OCI-LY7 (cell line): ENCODE measurements around the gene C1QL4. TPM values are rescaled to one million over a fixed set of nuclear protein-coding genes. Genes with fewer than 3 reads are reported as not detected.

Source experiments
- BruUV-seq: library from RNA; stranded (reverse); fragments of 400-500 nt; replicated peaks from 2 replicates; lab custom pipeline; 2021; lab: Mats Ljungman, UMichigan
- CTCF ChIA-PET: fragments of 300-600 bp; sonication (Branson Sonifier 250); formaldehyde crosslinking; loops from one replicate; lab custom pipeline; 2022; ENCODE audit warnings: antibody characterized with exemption; ENCODE audit not compliant: unreplicated experiment; lab: Charles Lee
- POLR2A ChIA-PET: fragments of 300-600 bp; sonication (Branson Sonifier 250); formaldehyde crosslinking; loops from one replicate; lab custom pipeline; 2022; ENCODE audit warnings: antibody characterized with exemption; lab: Charles Lee
- DNase-seq: peaks from one replicate; pipeline ENCODE4 v3.0.0-alpha.2; 2015; ENCODE audit warnings: low spot score
- H2AFZ ChIP-seq: fragments of 200-600 bp; sonication (generic), shearing (Covaris generic); 2 replicates; pipeline ENCODE4 v1.6.1; 2014; ENCODE audit warnings: mild to moderate bottlenecking, antibody characterized with exemption, low read length, moderate library complexity
- H3K27ac ChIP-seq: fragments of 200-600 bp; sonication (generic); 2 replicates; pipeline ENCODE4 v1.5.1; 2014; ENCODE audit warnings: mixed run types, low read depth, mild to moderate bottlenecking, moderate library complexity, low read length, inconsistent platforms; ENCODE audit not compliant: poor library complexity, severe bottlenecking
- H3K36me3 ChIP-seq: fragments of 200-600 bp; sonication (generic); 2 replicates; pipeline ENCODE4 v1.6.1; 2014; ENCODE audit warnings: mild to moderate bottlenecking, antibody characterized with exemption, low read length, moderate library complexity, mixed read lengths; ENCODE audit not compliant: insufficient read depth
- H3K4me1 ChIP-seq: fragments of 200-600 bp; sonication (generic); 2 replicates; pipeline ENCODE4 v1.5.1; 2014; ENCODE audit warnings: mild to moderate bottlenecking, low read length; ENCODE audit not compliant: insufficient read depth, poor library complexity, severe bottlenecking
- H3K4me2 ChIP-seq: fragments of 200-600 bp; sonication (generic); 2 replicates; pipeline ENCODE4 v1.6.1; 2014; ENCODE audit warnings: mild to moderate bottlenecking, low read length
- H3K4me3 ChIP-seq: fragments of 200-600 bp; sonication (generic); 2 replicates; pipeline ENCODE4 v1.5.1; 2014; ENCODE audit warnings: mild to moderate bottlenecking, low read depth, low read length; ENCODE audit not compliant: poor library complexity, severe bottlenecking
- H3K79me2 ChIP-seq: fragments of 200-600 bp; sonication (generic); 2 replicates; pipeline ENCODE4 v1.6.1; 2016; ENCODE audit warnings: low read depth, mild to moderate bottlenecking, low read length, moderate library complexity, mixed read lengths; ENCODE audit not compliant: insufficient read depth
- H3K9me2 ChIP-seq: fragments of 200-600 bp; sonication (generic); 2 replicates; pipeline ENCODE4 v1.6.1; 2016; ENCODE audit warnings: mild to moderate bottlenecking, low read length, mixed read lengths; ENCODE audit not compliant: insufficient read depth
- H3K9me3 ChIP-seq: fragments of 200-600 bp; sonication (generic); 2 replicates; pipeline ENCODE4 v1.6.1; 2014; ENCODE audit warnings: mild to moderate bottlenecking, mixed run types, low read length, mixed read lengths
- H4K20me1 ChIP-seq: fragments of 200-600 bp; sonication (generic); 2 replicates; pipeline ENCODE4 v1.6.1; 2014; ENCODE audit warnings: mild to moderate bottlenecking, antibody characterized with exemption, low read length, moderate library complexity, mixed read lengths; ENCODE audit not compliant: insufficient read depth
- CTCF ChIP-seq: fragments of 200-600 bp; sonication (generic); conservative IDR thresholded peaks from 2 replicates; pipeline ENCODE4 v1.5.1; 2014; ENCODE audit warnings: mild to moderate bottlenecking, antibody characterized with exemption, low read length, moderate library complexity, mixed read lengths
- EZH2phosphoT487 ChIP-seq: fragments of 200-600 bp; sonication (generic); IDR thresholded peaks from 2 replicates; pipeline ENCODE4 v1.6.1; 2018; ENCODE audit warnings: low read depth, borderline replicate concordance, mild to moderate bottlenecking, mixed run types, antibody characterized with exemption, low read length, moderate library complexity, mixed read lengths
- intact Hi-C: fragments of 100-400 bp; cut with micrococcal nuclease; formaldehyde crosslinking; loops from one replicate; pipeline ENCODE4 v1.10.0; 2022; ENCODE audit not compliant: unreplicated experiment
- total RNA-seq, 2 experiments: library from RNA; depleted of rRNA in 1 of 2; stranded (reverse); fragments of >200 nt in 1 of 2; shearing (Covaris generic) in 1 of 2; gene quantifications; 2 replicates each; pipeline ENCODE4 v1.2.3, GENCODE V29; 2014 to 2022

Gene C1QL4
- total RNA-seq, 2 experiments from 2014 or later: 0.19 TPM; not detected in 1

DNA sequence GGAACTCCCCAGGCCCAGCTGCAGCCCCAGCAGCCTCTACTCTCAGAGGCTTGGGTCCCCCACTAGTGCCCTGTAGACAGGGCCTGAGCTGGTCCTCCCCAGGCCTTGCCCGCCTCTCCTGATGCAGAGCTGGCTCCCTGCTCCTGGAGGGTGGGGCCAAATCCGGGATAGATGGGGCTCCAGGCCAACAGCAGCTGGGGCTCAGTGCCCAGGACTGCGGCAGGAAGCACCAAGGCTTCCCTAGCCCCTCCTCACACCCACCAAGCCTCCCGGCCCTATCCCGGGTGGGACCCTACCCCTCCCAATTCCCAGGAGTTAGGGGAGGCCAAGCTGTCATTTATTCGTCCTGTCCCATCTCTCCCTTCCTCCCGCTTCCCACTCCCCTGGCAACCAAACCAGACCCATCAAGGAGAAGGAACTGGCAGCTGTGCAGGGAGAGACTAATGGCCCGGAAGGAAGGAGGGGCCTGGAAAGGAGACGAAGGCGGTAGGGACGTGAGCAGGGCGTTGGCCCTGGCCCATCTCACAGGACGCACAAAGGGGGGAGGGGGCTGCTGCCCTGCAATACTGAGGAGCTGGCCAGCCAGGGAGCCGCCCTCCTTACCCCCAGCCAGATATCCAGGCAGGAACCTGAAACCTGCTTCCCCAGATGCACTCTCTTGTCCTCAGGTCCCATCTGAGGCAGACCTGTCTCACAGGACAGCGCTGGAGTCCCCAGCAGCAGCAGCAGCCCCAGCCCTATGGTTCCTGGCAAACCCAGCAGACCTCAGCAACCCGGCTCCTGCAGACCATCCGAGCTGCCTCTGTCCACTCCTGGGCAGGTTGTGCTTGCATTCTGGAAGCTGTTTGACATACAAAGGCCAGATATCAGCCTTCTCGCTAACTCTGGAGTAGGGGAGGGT, 43.7 kb downstream of the C1QL4 start:
- DNase-seq: no peak
- H3K27ac ChIP-seq: no peak overlapping the region
- no peak overlapping the region for H3K4me3 ChIP-seq
- H3K36me3 ChIP-seq: no peaks in the 10 kb centered on the region
- peaks cover 8% of the 10 kb centered on the region for H3K4me1 ChIP-seq
- POLR2A ChIA-PET: interaction anchor here (0.6 to 0.9 kb wide), 3 partner anchors 8 to 22 kb away, joined by 3 read pairs; no protein-coding TSS in a partner anchor
- CTCF ChIA-PET: interaction anchor here (1.0 kb wide), 1 partner anchor 218 kb away, joined by 3 read pairs; no protein-coding TSS in a partner anchor
- TF ChIP-seq EZH2phosphoT487 (no peak), CTCF (no peak)
- intact Hi-C loops: no loop called here
- BruUV-seq: no TSS peak
- no peaks in the 10 kb centered on the region for H3K79me2 ChIP-seq
- H3K4me2 ChIP-seq: no peak overlapping the region
- H3K9me2 ChIP-seq: no peaks in the 10 kb centered on the region
- no peaks in the 10 kb centered on the region for H3K9me3 ChIP-seq
- H4K20me1 ChIP-seq: no peaks in the 10 kb centered on the region
- H2AFZ ChIP-seq: no peak overlapping the region

GRCh38 chr12:49292729-49293055, 44.3 kb downstream of the C1QL4 start:
- no peak overlapping the region for H2AFZ ChIP-seq
- TF ChIP-seq CTCF (no peak), EZH2phosphoT487 (no peak)
- no TSS peak for BruUV-seq
- H3K36me3 ChIP-seq: no peaks in the 10 kb centered on the region
- no peaks in the 10 kb centered on the region for H4K20me1 ChIP-seq
- ChIA-PET POLR2A (interaction anchor here (0.9 kb wide), 1 partner anchor 23 kb away, joined by 3 read pairs; no protein-coding TSS in a partner anchor), CTCF (no interaction called here)
- H3K9me2 ChIP-seq: no peaks in the 10 kb centered on the region
- H3K9me3 ChIP-seq: no peaks in the 10 kb centered on the region
- no peak overlapping the region for H3K4me2 ChIP-seq
- peaks cover 8% of the 10 kb centered on the region for H3K4me1 ChIP-seq
- DNase-seq: no peak
- H3K27ac ChIP-seq: no peak overlapping the region
- no peaks in the 10 kb centered on the region for H3K79me2 ChIP-seq
- no peak overlapping the region for H3K4me3 ChIP-seq
- intact Hi-C loops: no loop called here
